Activated naive CD4-positive, alpha-beta T cell treated with anti-CD3 and anti-CD28 coated beads, Interleukin-2, amount 50 U/mL, for 16 hours (primary cell): ENCODE data around the gene JSRP1.
A peak's percentile ranks its signal among the peaks of the same experiment; 100 is the strongest.

Source experiments
- DNase-seq: peaks from one replicate; pipeline ENCODE4 v3.0.0-alpha.2; 2020

JSRP1 gene

GRCh38 chr19:2246014-2246620 lies 10.1 kb downstream of the JSRP1 start:
- DNase-seq = no peak

- DNase-seq = no peak
Measured at GRCh38 chr19:2245273-2245672, 10.9 kb downstream of the JSRP1 start.

GRCh38 chr19:2244486-2244885 lies 11.7 kb downstream of the JSRP1 start:
- DNase-seq = no peak

GRCh38 chr19:2244125-2244411 lies 12.1 kb downstream of the JSRP1 start:
- DNase-seq = no peak

- no peak for DNase-seq
Measured at GRCh38 chr19:2243274-2244124, 12.7 kb downstream of the JSRP1 start.

- DNase-seq = no peak
Measured at GRCh38 chr19:2242816-2243215, 13.4 kb downstream of the JSRP1 start.

- no peak for DNase-seq
Measured at GRCh38 chr19:2242092-2242537, 14.1 kb downstream of the JSRP1 start.

GRCh38 chr19:2240881-2241760 lies 15.1 kb downstream of the JSRP1 start:
- no peak for DNase-seq

- DNase-seq = no peak
Measured at GRCh38 chr19:2239771-2240770, 16.1 kb downstream of the JSRP1 start.

- no peak for DNase-seq
Measured at GRCh38 chr19:2239173-2239572, 17.0 kb downstream of the JSRP1 start.

- DNase-seq = no peak
Measured at GRCh38 chr19:2237869-2238153, 18.4 kb downstream of the JSRP1 start.

- DNase-seq = no peak
Measured at GRCh38 chr19:2237051-2237868, 19.0 kb downstream of the JSRP1 start.

- peak; percentile 97 for DNase-seq
Measured at GRCh38 chr19:2236314-2237050, 19.7 kb downstream of the JSRP1 start, which contains the start of the genes PLEKHJ1 and SF3A2. Gene PLEKHJ1 (minus strand): TSS chr19:2236329. CDS start chr19:2236248, 81 bp downstream. Gene SF3A2 (plus strand): TSS chr19:2236824. CDS start chr19:2243419, 6,595 bp downstream.

- no peak for DNase-seq
Measured at GRCh38 chr19:2236064-2236313, 20.2 kb downstream of the JSRP1 start.

GRCh38 chr19:2235381-2236063 lies 20.7 kb downstream of the JSRP1 start:
- DNase-seq = no peak

- DNase-seq = no peak
Measured at GRCh38 chr19:2234996-2235380, 21.2 kb downstream of the JSRP1 start.

GRCh38 chr19:2233601-2234280 lies 22.5 kb downstream of the JSRP1 start:
- DNase-seq = no peak

GRCh38 chr19:2232286-2233151 lies 23.7 kb downstream of the JSRP1 start:
- no peak for DNase-seq
